Measurements from ENCODE around the gene ACSL6. TPM values are rescaled to one million over a fixed set of nuclear protein-coding genes. Genes with fewer than 3 reads are reported as not detected.

ACSL6 gene
- total RNA-seq, 1 donor from 2014 or later, result 0.20 TPM

DNA sequence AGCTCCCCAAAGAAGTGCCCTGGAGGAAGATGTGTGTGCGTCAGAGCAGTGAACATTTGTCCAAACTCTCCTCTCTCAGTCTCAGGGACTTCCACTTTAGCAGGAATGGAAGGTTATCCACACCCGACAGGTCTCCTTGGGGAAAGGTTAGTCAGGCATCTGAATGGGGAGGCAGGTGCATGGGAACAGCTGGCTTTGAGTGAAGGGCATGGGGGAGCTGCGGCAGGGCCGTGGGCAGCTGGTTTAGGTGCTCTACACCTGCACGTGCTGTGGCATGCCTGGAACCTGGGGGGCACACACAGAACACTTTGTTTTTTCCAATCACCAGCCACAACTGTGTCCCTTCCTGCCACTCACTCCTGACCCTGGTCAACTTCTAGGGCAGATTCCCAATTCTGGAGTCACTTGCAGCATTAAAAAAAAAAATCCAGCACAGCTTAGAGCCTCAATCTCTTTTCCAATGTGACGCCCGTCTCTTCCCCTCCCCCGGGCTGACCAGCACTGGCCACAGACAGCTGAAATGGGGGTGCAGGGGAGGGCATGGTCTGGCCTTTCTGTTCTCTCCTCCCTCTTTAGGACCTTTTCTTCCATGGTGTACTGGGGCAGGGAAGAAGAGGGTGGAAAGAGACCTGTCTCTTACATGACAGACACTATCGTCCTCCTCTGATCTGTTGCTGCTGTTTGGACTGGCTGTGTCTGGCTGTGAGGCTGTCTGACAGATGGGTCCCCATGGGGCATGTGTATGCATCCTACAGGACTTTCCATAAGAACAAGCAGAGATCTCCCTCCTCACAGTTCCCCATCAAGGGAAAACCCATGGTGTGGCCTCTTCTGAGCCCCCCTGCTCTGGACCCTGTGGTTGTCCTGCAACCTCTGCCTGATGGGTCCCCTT, 39.4 kb upstream of the ACSL6 start:
- CTCF ChIA-PET, result interaction anchor here (1.3 kb wide), 1 partner anchor 12 kb away, joined by 5 read pairs; no protein-coding TSS in a partner anchor

GRCh38 chr5:132050136-132050535, 38.7 kb upstream of the ACSL6 start:
- H3K4me3 Mint-ChIP-seq, result no peak overlapping the region
- no peak for TF ChIP-seq CTCF (IDR thresholded peaks at IDR 0.05)
- H3K9me3 Mint-ChIP-seq, result no peaks in the 10 kb centered on the region
- intact Hi-C loops (cut with micrococcal nuclease), result no loop called here
- ChIA-PET POLR2A (no interaction called here), CTCF (interaction anchor here (1.3 kb wide), 1 partner anchor 13 kb away, joined by 5 read pairs; no protein-coding TSS in a partner anchor)
- DNase-seq, result no peak
- H3K27ac Mint-ChIP-seq, result no peak overlapping the region
- no peak for ATAC-seq (ENCODE audit: low read depth)
- H3K27me3 Mint-ChIP-seq, result peaks cover 9% of the 10 kb centered on the region
- H3K36me3 Mint-ChIP-seq (ENCODE audit: low read depth), result no peaks in the 10 kb centered on the region
- H3K4me1 Mint-ChIP-seq, result no peaks in the 10 kb centered on the region

More for the DNA sequence above, 39.4 kb upstream of the ACSL6 start:
- no peak for TF ChIP-seq CTCF (IDR thresholded peaks at IDR 0.05)
- intact Hi-C loops (cut with micrococcal nuclease), result no loop called here
- ATAC-seq (ENCODE audit: low read depth) (no peak), DNase-seq (no peak)
- H3K4me1 Mint-ChIP-seq, result no peaks in the 10 kb centered on the region
- POLR2A ChIA-PET, result no interaction called here
- H3K27me3 Mint-ChIP-seq, result peaks cover 9% of the 10 kb centered on the region
- H3K4me3 Mint-ChIP-seq, result no peak overlapping the region
- no peaks in the 10 kb centered on the region for H3K36me3 Mint-ChIP-seq (ENCODE audit: low read depth)
- H3K9me3 Mint-ChIP-seq, result no peaks in the 10 kb centered on the region
- no peak overlapping the region for H3K27ac Mint-ChIP-seq

DNA sequence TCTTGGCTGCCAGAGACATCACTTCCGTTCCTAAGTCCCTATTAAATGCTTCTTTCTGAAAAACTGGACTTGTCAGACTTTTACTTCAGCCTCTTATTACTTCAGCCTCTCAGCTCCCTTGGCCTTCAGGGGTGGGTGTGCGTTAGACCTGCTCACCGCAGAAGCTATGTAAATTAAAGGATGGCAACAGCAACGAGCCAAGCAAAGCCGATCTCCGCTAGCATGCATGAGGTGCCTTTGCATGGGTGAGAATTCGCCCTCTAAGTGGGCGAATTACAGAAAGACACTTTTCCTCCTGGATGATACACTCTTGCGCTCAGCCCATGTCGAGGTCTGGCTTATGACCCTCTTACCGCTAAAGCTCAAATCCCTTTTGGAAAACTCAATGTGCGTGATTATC, 38.1 kb upstream of the ACSL6 start:
- Mint-ChIP-seq H3K4me3 (no peak overlapping the region), H3K27me3 (peaks cover 9% of the 10 kb centered on the region), H3K27ac (no peak overlapping the region), H3K9me3 (no peaks in the 10 kb centered on the region), H3K36me3 (ENCODE audit: low read depth) (no peaks in the 10 kb centered on the region), H3K4me1 (no peaks in the 10 kb centered on the region)
- ATAC-seq (ENCODE audit: low read depth), result no peak
- ChIA-PET CTCF (interaction anchor here (1.3 kb wide), 1 partner anchor 13 kb away, joined by 5 read pairs; no protein-coding TSS in a partner anchor), POLR2A (no interaction called here)
- TF ChIP-seq CTCF (IDR thresholded peaks at IDR 0.05), result no peak
- intact Hi-C loops (cut with micrococcal nuclease), result no loop called here
- DNase-seq, result no peak

- POLR2A ChIA-PET, result no interaction called here
- no peak for TF ChIP-seq CTCF (IDR thresholded peaks at IDR 0.05)
- DNase-seq, result no peak
- no peaks in the 10 kb centered on the region for H3K9me3 Mint-ChIP-seq
- ATAC-seq (ENCODE audit: low read depth), result no peak
- CTCF ChIA-PET, result no interaction called here
- H3K27me3 Mint-ChIP-seq, result peaks cover 12% of the 10 kb centered on the region
- H3K36me3 Mint-ChIP-seq (ENCODE audit: low read depth), result no peaks in the 10 kb centered on the region
- no peak overlapping the region for H3K27ac Mint-ChIP-seq
- intact Hi-C loops (cut with micrococcal nuclease), result no loop called here
- no peak overlapping the region for H3K4me3 Mint-ChIP-seq
- H3K4me1 Mint-ChIP-seq, result no peaks in the 10 kb centered on the region
These were observed 37.6 kb upstream of the ACSL6 start for GRCh38 chr5:132049093-132049492.

DNA sequence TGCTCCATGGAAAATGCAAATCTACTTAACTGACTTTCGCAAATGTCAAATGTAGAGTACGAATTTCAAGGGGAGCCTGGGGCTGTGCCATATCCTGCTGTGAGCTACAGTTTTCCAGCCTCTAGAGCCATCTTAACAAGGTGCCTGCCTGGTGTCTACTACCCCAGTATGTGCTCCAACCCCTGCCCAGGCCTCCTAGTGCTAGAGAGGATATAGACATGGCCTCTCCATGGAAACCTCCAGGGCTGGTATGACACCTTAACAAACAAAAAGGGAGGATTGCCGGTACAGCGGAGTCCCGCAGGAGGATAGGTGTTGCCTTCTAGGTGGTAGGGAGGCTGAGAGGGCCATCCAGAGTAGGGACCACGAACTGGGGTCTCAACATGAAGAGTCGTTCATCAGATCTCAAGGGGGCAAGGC, 35.4 kb upstream of the ACSL6 start:
- Mint-ChIP-seq H3K27ac (no peak overlapping the region), H3K27me3 (peaks cover 25% of the 10 kb centered on the region), H3K9me3 (no peaks in the 10 kb centered on the region), H3K4me3 (no peak overlapping the region), H3K36me3 (ENCODE audit: low read depth) (no peaks in the 10 kb centered on the region), H3K4me1 (no peaks in the 10 kb centered on the region)
- ATAC-seq (ENCODE audit: low read depth), result no peak
- TF ChIP-seq CTCF (IDR thresholded peaks at IDR 0.05), result no peak
- intact Hi-C loops (cut with micrococcal nuclease), result no loop called here
- POLR2A ChIA-PET, result no interaction called here
- no peak for DNase-seq
- CTCF ChIA-PET, result no interaction called here
